Fibroblast of lung (primary cell): ENCODE data around the gene SYDE1. TPM values are rescaled to one million over a fixed set of nuclear protein-coding genes. Genes with fewer than 3 reads are reported as not detected.

ENCODE experiments used
- DNase-seq, 2 donors: peaks; one replicate each; pipeline versions ENCODE4 v3.0.0 to v3.0.0-alpha.2; 2010; ENCODE audit warnings: low read depth in 2 of 2
- H2AFZ ChIP-seq: 2 replicates; pipeline ENCODE4 v1.5.1; 2012; ENCODE audit warnings: low read length, control low read depth, inconsistent platforms
- H3K27ac ChIP-seq: 2 replicates; pipeline ENCODE4 v1.5.1; 2011; ENCODE audit warnings: low read length, control low read depth; ENCODE audit not compliant: insufficient read depth
- H3K27me3 ChIP-seq: 2 replicates; pipeline ENCODE4 v1.5.1; 2011; ENCODE audit warnings: mild to moderate bottlenecking, low read length; ENCODE audit not compliant: control insufficient read depth, insufficient read depth
- H3K36me3 ChIP-seq: 2 replicates; pipeline ENCODE4 v1.5.1; 2011; ENCODE audit warnings: low read length; ENCODE audit not compliant: control insufficient read depth, insufficient read depth
- H3K4me1 ChIP-seq: 2 replicates; pipeline ENCODE4 v1.5.1; 2011; ENCODE audit warnings: low read length; ENCODE audit not compliant: control insufficient read depth, insufficient read depth; ENCODE audit errors: extremely low read depth
- H3K4me2 ChIP-seq: 2 replicates; pipeline ENCODE4 v1.5.1; 2011; ENCODE audit warnings: low read length, control low read depth; ENCODE audit not compliant: insufficient read depth; ENCODE audit errors: extremely low read depth
- H3K4me3 ChIP-seq, 4 experiments: fragments of 200-600 bp in 1 of 4; sonication (generic) in 1 of 4; replicated peaks in 1 of 4; 2 replicates each; pipeline ENCODE4 v1.5.1; 2011 to 2016; ENCODE audit warnings: low read length in 4 of 4, low read depth in 3 of 4, mild to moderate bottlenecking in 3 of 4, control low read depth in 2 of 4, inconsistent platforms in 1 of 4, mixed read lengths in 1 of 4; ENCODE audit not compliant: insufficient read depth in 1 of 4; ENCODE audit errors: control extremely low read depth in 1 of 4
- H3K79me2 ChIP-seq: 2 replicates; pipeline ENCODE4 v1.5.1; 2012; ENCODE audit warnings: mild to moderate bottlenecking, low read length, inconsistent platforms; ENCODE audit not compliant: control insufficient read depth, insufficient read depth
- H3K9ac ChIP-seq: 2 replicates; pipeline ENCODE4 v1.5.1; 2011; ENCODE audit warnings: mild to moderate bottlenecking, low read length, control low read depth; ENCODE audit not compliant: insufficient read depth
- H3K9me3 ChIP-seq: 2 replicates; pipeline ENCODE4 v1.5.1; 2012; ENCODE audit warnings: low read depth, low read length; ENCODE audit not compliant: control insufficient read depth, insufficient read depth
- H4K20me1 ChIP-seq: 2 replicates; pipeline ENCODE4 v1.5.1; 2011; ENCODE audit warnings: low read length; ENCODE audit not compliant: control insufficient read depth, insufficient read depth; ENCODE audit errors: extremely low read depth
- CTCF ChIP-seq, 2 donors: IDR thresholded peaks in 1 of 2; conservative IDR thresholded peaks in 1 of 2; 1 replicate in 1 of 2; 2 replicates in 1 of 2; pipeline ENCODE4 v1.5.1; 2011 to 2012; ENCODE audit warnings: low read length in 2 of 2, control low read depth in 1 of 2, inconsistent platforms in 1 of 2, low read depth in 1 of 2, mild to moderate bottlenecking in 1 of 2
- EZH2 ChIP-seq: IDR thresholded peaks from 2 replicates; pipeline ENCODE4 v1.5.1; 2012; ENCODE audit warnings: low read length, control low read depth, mild to moderate bottlenecking; ENCODE audit errors: missing control alignments
- polyA plus RNA-seq, 2 donors: library from polyadenylated mRNA; depleted of rRNA in 1 of 2; stranded (reverse) in 1 of 2; unstranded in 1 of 2; fragments of >200 nt; gene quantifications; 2 replicates each; pipeline ENCODE4 v1.2.1, GENCODE V29; 2011 to 2012; ENCODE audit warnings: missing spikeins in 1 of 2
- total RNA-seq: library from RNA; depleted of rRNA; stranded (reverse); fragments of >200 nt; gene quantifications from 2 replicates; pipeline ENCODE4 v1.2.1, GENCODE V29; 2014

The SYDE1 gene
- total and polyA plus RNA-seq, 2 donors (not counting 1 experiment from before 2014, with no cell fraction given): 21.0 to 28.6 TPM

GRCh38 chr19:15129856-15130585, 22.8 kb downstream of the SYDE1 start:
- Histone ChIP-seq H4K20me1 (no peaks in the 10 kb centered on the region), H3K36me3 (no peaks in the 10 kb centered on the region), H3K4me3 (no peak overlapping the region), H3K27ac (no peak overlapping the region), H2AFZ (no peak overlapping the region), H3K4me2 (no peak overlapping the region), H3K79me2 (peaks cover 4% of the 10 kb centered on the region), H3K9ac (no peak overlapping the region), H3K4me1 (peaks cover 3% of the 10 kb centered on the region), H3K9me3 (no peaks in the 10 kb centered on the region), H3K27me3 (no peaks in the 10 kb centered on the region)
- DNase-seq: no peak
- TF ChIP-seq EZH2 (no peak), CTCF (conservative IDR thresholded peaks at IDR 0.05 in 1 of 2, IDR thresholded peaks at IDR 0.05 in 1 of 2; ENCODE audit: low read depth in 1 of 2, low read length in 2 of 2) (no peak)

DNA sequence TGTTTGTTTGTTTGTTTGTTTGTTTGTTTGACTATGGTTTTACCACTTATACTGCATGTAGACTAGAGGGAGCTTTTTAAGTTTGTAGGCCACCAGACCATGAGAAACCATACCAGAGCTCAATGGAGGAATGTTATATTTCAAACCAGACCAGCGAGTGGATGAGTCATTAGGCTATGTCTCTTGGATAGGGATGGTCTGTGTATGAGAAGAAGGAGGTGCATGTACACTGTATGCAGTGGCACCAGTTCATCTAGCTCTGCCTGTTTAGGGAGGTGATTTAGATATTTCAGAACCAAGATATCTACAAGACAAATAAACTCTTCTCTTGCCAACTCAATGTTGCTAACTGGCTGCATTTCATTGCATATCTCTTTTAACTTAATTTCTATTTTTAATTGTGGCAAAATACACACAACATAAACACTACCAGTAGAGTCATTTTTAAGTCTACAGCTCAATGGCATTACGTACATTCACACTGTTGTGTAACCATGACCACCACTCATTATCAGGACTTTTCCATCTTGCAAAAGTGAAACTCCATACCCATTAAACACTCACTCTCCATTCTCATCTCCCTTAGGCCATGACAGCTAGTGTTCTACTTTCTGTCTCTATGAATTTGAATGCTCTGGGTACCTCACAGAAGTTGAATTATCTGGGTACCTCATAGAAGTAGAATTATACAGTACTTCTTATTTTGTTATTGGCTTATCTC, 29.2 kb downstream of the SYDE1 start:
- no peak for TF ChIP-seq EZH2
- TF ChIP-seq CTCF (conservative IDR thresholded peaks at IDR 0.05 in 1 of 2, IDR thresholded peaks at IDR 0.05 in 1 of 2; ENCODE audit: low read depth in 1 of 2, low read length in 2 of 2): no peak
- no peak overlapping the region for H3K4me2 ChIP-seq
- H3K9me3 ChIP-seq: no peaks in the 10 kb centered on the region
- no peak overlapping the region for H3K27ac ChIP-seq
- H3K36me3 ChIP-seq: no peaks in the 10 kb centered on the region
- peak; percentile 28 to 37 for DNase-seq
- no peaks in the 10 kb centered on the region for H3K27me3 ChIP-seq
- peaks cover 5% of the 10 kb centered on the region for H3K4me1 ChIP-seq
- no peak overlapping the region for H2AFZ ChIP-seq
- no peak overlapping the region for H3K4me3 ChIP-seq
- H4K20me1 ChIP-seq: no peaks in the 10 kb centered on the region
- no peaks in the 10 kb centered on the region for H3K79me2 ChIP-seq
- no peak overlapping the region for H3K9ac ChIP-seq

DNA sequence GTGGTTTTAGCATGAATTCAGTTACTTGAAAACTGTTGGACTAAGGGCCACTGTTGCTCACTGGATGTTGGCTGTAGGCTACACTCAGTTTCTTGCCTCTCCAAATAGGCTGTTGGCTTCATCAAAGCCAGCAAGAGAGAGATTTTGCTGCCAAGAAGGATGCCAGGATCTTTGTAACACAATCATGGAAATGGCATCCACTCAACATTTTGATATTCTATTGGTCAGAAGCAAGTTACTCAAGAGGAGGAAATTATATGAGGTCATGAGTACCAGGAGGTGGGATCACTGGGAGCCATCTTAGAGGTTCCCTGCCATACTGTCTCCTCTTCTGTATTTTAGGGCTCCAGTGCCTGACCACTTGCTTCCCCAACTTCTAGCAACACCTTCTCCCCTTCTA, 30.6 kb downstream of the SYDE1 start:
- Histone ChIP-seq H3K27me3 (no peaks in the 10 kb centered on the region), H3K4me3 (no peak overlapping the region), H3K36me3 (no peaks in the 10 kb centered on the region), H3K4me1 (peaks cover 5% of the 10 kb centered on the region), H3K4me2 (no peak overlapping the region), H3K79me2 (no peaks in the 10 kb centered on the region), H3K9me3 (no peaks in the 10 kb centered on the region), H3K27ac (peak overlapping the region; percentile 37), H3K9ac (no peak overlapping the region), H2AFZ (no peak overlapping the region), H4K20me1 (no peaks in the 10 kb centered on the region)
- peak; percentile 19 to 37 for DNase-seq
- no peak for TF ChIP-seq CTCF (conservative IDR thresholded peaks at IDR 0.05 in 1 of 2, IDR thresholded peaks at IDR 0.05 in 1 of 2; ENCODE audit: low read depth in 1 of 2, low read length in 2 of 2)
- no peak for TF ChIP-seq EZH2
